Left ventricle myocardium superior (tissue), 1 donor: ENCODE data around the gene UBASH3A. TPM values are rescaled to one million over a fixed set of nuclear protein-coding genes. Genes with fewer than 3 reads are reported as not detected.

Source experiments
- ATAC-seq: fragments of 200-7000 bp; cut with Tn5 transposase; one replicate; pipeline ENCODE4 v1.9.1; 2020; ENCODE audit warnings: mild to moderate bottlenecking, moderate library complexity
- DNase-seq: peaks from one replicate; pipeline ENCODE4 v3.0.0-alpha.2; 2020
- intact Hi-C: fragments of 100-400 bp; cut with micrococcal nuclease; formaldehyde crosslinking; loops from one replicate; pipeline ENCODE4 v1.11.0; 2022
- total RNA-seq: library from RNA; stranded (reverse); fragmentation: NEBNext Ultra II Directional; extraction: Animal tissue kit (Norgen Biotek cat#: 25700); gene quantifications from one replicate; pipeline ENCODE4 v1.2.1, GENCODE V29; 2021
- donor health status: DM: no; HTN: yes; CAD: no; lungs with severe emphysema.

The UBASH3A gene
- total RNA-seq, 1 donor from 2014 or later = not detected

DNA sequence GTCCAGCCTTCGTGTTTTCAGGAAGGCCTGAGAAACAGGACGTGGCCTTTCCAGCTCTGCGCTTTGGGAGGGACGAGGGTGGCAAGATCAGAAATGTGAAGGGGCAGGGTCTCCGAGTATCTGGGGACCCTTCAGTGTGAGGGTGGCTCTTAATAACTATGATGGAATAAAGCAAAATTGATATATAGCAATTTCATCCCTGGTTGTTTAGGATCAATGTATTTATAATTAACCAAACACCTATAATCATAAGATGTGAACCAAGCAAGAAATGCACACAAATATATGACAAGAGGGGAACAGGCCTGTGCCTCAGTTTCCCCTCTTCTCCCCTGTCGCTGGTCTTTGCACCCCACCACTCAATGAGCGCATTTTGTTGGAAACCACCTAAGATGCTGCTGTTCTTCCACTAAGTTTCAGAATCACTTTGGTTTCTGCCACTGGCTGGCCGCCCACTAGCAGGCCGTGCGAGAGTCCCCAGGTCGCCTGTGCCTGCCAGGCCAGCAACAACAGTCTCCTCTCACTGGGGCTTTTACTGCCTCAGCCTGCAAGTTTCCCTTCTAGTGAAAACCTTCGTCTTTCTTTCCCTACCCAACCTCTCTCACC lies 36.6 kb downstream of the UBASH3A start:
- DNase-seq (no peak), ATAC-seq (no peak)
- intact Hi-C loops = no loop called here

DNA sequence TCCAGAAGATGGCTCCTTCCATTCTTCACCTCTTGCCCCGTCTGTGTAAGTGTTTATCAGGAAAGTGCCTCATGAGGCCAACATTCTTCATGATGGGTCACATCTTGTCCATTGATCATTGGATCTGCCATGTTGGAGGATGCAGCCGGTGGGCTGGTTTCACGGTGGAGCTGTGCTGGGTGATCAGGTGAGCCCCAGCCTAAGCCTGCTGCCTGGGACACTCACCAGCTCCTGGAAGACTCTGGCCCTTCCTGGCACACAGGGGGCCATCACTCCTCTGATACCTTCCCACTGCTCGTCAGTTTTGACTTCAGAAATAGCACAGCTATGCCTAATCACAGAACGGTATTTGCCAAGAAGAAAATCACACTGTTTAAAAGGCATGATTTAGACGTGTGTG lies 38.3 kb downstream of the UBASH3A start:
- no peak for ATAC-seq
- DNase-seq = no peak
- intact Hi-C loops = no loop called here

DNA sequence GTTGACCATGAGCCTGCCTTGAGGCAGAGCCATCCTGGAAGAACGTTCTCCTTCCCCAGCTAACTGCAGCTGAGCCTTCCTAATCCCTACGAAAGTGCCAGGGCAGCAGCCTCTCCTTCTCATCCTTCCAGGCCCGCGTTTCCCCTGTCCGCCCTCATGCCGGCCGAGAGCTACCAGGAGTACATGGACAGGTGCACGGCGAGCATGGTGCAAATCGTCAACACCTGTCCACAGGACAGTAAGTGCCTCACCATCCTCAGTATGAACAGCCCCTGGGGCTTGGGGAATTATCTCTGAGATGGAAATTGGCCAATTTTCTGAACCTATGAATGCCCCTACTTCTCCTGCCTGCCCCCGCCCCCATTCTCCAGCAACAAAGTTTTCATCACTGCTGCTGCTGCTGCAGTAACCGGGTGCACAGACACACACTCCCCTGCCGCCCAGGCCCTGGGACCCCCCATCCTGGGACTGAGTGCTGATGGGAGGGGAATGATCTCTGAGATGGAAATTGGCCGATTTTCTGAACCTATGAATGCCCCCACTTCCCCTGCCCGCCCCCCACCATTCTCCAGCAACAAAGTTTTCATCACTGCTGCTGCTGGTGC lies 39.6 kb downstream of the UBASH3A start:
- DNase-seq (no peak), ATAC-seq (no peak)
- intact Hi-C loops = no loop called here

DNA sequence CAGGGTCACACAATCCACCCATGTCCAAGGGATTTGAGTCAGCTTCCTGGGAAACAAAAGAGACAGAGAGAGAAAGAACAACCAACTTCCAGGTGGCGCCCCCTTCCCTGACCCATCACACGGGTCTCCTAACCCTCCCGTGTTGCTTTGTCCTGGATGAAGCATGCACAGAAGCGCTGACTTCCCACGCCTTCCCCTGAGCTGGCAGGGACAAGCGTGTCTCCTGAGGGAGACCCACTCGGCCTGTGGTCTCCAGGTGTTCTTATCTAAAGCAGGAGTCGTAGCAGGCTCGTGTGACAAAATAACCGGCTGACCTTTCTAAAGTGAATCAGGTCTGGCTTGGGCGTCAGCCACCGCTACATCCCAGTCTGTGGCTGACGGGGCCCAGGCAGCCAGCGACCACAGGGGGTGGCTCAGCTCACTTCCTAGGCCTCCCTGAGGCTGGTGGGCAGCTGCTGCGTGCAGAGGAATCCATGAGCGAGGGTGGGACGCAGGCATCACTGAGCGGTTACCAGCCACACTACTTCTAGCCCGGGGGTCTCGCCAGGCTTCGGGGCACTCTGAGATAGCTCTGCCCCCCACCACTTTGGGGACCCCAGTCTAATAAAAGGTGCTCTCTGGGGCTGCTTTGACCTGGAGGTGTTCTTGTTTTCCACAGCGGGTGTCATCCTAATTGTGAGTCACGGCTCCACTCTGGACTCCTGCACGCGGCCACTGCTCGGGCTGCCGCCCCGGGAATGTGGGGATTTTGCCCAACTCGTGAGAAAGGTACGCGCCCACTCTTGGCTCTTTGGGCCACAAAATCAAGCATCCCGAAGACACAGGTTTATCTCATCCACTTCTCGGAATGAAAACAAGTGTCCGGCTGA lies 40.4 kb downstream of the UBASH3A start:
- intact Hi-C loops = no loop called here

DNA sequence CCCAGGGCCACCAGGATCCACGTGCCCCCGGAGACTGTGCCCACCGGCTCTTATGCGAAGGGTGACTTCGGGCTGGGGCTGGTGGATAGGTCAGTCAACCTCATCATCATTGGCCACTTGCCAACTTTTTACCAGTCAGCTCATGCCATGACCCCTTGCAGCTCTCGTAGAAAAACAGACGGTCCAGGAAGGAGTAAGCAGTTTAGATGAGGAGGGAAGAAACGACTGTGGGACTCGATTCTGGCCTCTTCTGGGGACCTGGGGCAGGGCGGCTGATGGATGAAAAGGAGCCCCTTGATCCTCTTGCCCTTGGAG lies 41.0 kb downstream of the UBASH3A start:
- intact Hi-C loops = no loop called here
- ATAC-seq (no peak), DNase-seq (no peak)

More for the DNA sequence above, 40.4 kb downstream of the UBASH3A start:
- DNase-seq (no peak), ATAC-seq (no peak)

DNA sequence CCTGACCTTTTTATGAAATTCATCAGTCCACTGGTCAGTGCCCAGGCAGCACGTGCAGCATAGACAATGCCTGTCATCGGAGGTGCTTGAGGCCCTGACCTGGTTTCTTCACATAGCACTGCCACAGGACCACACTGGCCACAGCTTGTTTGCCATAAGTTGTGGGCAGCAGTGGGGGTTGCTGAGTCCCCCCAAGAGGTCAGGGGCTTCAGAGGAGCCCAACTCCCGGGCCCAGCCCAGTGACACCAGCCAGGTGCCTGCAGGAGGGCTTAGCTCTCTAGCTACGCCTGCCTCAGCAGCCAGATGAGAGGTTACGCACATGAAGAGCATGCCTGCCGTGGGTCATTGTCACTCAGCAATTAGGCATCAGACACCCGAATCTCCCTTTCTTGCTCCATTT lies 41.6 kb downstream of the UBASH3A start:
- intact Hi-C loops = no loop called here
- ATAC-seq = no peak

DNA sequence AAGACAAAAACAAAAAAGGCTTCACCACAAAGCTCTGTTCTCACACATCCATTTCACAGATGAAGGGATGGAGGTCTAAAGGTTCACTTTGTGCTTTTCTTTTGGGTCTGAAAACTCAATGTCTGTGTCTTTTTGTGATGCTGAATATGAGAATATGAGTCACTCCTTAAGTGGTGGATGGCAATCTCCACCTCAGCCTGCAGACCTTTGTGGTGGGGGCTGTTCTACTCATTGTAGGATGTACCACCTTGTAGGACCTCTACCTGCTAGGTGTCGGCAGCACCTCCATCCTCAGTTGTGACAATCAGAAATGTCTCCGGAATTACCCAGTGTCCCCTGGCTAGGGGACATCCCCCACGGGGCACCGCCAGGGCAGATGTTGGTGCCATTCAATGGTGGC lies 42.8 kb downstream of the UBASH3A start:
- intact Hi-C loops = no loop called here
- DNase-seq (no peak), ATAC-seq (no peak)

More for the DNA sequence above, 41.6 kb downstream of the UBASH3A start:
- DNase-seq = no peak

DNA sequence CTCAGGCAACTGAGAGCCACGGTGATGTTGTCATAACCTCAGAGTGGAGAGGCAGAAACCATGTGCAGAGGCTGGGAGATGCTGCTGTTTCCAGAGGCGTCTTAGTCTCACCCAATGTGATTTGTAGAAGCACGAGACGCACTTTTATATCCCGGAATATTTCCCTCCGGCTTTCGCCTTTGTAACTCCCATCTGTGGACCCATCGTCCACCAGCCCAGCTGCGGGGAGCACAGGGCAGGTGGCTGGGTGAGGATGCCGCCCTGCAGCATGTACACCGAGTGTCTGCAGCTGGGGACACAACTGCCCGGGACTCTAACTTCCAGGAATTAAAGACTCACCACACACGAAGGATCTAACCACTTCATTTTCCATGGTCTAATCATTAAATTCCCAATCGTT lies 43.5 kb downstream of the UBASH3A start:
- ATAC-seq (no peak), DNase-seq (no peak)
- intact Hi-C loops = no loop called here

DNA sequence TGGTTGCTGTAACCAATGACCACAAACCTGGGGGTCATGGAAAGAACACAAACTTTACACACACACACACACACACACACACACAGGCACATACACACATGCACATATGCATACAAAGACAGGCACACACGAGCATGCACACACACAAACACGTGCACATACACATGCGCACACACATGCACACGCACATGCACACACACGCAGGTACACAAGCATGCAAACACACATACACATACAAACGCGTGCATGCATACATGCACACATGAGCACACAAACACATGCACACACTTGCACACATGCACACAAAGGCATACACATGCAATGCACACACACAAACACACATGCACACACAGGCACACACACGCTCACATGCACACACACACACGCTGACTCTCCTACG lies 44.0 kb downstream of the UBASH3A start:
- intact Hi-C loops = no loop called here
- no peak for DNase-seq
- ATAC-seq = no peak

DNA sequence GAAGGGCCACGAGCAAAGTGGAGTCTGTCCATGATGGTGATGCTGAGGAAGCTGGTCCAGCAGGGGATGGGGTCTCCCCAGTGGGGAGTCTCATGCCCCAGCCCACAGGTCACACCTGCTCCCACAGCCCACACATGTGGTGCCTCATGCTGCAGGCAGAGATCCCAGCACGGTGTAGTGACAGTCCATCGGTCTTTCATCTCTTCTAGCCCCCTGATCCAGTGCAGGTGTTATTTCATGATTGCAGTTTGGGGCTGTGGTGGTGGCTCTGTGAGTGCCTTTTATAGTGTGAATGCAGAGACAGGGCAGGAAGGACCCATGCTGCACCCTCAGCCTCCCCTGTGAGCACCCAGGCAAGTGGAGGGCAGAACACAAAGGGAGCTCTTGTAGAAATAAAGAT lies 45.0 kb downstream of the UBASH3A start:
- intact Hi-C loops = no loop called here

DNA sequence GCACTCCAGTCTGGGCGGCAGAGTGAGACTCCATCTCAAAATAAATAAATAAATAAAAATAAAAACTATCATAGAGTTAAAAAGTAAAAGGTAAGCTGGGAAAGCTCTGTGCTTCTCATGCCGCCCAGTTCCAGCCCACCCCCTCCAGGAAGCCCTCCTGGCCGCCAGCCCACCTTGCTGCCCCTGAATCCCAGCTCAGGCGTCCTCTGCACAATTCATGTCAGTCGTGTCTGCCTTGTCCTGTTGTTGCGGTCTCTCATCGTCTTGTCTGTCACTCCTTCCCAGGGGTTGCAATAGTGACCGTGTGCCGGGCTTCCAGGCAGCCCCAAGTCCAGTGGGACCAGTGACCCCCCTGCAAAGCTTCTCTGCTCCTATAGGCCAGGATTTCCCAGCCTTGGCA lies 48.2 kb downstream of the UBASH3A start:
- intact Hi-C loops = no loop called here
- no peak for DNase-seq
- no peak for ATAC-seq

More for the DNA sequence above, 45.0 kb downstream of the UBASH3A start:
- no peak for ATAC-seq
- DNase-seq = no peak

DNA sequence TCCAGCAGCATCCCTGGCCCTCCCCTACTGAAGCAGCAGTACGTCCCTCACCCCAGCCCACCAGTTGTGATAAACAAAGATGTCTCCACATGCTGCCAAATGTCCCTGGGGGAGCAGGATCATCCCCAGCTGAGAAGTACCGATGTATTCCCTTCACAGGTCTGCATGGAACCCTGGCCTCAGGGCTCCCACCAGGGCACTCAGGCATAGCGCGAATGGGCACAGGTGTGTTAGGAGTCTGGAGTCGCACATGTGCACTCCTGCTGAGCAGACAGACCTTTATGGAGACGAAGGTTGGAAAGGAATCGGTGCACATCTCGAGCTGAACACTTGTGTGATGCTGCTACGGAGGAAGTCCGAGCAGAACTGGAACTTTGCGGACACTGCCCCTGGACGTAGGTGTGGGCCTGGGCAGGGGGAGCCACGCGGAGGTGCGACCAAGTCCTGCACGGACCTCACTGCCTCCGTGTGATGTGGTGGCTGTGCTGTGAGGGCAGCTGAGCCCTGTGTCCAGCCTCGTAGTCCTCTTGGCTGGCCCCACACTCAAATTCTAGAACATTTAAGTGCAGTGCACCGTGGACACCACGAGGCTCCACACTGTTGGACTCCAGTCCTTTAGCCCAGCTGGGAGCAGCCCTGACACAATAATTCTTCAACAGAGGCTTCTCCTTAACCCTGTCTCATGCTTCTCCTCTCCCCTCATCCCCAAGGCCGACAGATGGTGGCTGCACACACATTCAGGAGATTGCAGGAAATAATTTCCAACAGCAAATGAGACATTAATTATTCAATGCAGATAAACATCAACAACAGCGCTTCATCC lies 48.9 kb downstream of the UBASH3A start:
- DNase-seq (no peak), ATAC-seq (no peak)
- intact Hi-C loops = no loop called here

DNA sequence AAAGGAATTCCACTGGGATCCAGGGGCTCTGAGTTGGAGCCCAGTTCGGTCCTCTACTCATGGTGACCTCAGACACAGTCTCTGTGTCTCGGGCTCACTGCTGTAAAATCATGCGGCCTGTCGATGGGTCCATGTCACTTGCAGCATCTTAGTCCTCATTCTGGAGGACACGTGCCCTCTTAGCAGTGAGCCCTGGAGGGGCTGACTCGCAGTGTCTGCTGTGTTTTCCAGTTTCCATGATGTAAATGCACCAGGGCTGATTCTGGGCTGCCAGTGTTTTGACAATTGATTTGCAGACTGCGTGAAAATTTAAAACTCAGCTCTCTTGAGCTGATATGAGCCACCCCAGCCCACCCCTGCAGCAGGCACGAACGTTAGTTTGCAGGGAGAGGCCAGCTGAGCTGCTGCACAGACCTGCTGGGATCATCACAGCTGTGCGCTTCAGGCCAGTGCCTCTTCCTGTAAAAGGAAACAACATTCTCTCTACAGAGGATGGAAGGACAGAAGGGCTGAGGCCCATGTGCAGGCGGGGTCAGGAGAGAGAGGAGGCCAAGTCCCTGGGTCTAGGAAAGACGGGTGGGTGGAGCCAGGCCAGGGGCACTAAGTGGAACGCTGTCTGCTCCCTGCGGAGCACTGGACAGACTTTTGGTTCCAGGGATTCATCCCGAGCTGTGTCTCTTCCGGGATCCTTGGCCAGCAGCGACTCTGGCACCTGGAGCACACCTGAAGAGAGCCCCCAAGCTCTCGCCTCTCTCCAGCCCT lies 49.7 kb downstream of the UBASH3A start:
- DNase-seq = no peak
- ATAC-seq = no peak
- intact Hi-C loops = no loop called here

DNA sequence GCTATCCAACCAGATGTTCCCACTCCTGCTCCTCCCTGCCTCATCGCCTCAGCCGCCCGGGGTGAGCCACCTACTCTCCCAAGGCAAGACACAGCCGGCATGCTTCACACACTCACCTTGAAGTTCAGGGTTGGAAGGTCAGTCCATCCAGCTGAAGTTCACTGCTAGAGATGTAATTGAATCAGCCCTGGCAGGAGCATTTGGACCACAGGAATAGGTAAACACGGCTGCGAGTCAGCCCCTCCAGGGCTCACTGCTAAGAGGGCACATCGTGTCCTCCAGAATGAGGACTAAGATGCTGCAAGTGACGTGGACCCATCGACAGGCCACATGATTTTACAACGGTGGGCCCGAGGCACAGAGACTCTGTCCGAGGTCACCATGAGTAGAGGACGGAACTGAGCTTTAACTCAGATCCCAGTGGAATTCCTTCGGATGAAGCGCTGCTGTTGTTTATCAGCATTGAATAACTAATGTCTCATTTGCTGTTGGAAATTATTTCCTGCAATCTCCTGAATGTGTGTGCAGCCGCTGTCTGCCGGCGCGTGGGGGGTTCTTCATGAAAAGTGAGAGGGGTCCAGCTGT lies 50.4 kb downstream of the UBASH3A start:
- DNase-seq (no peak), ATAC-seq (no peak)
- intact Hi-C loops = no loop called here

DNA sequence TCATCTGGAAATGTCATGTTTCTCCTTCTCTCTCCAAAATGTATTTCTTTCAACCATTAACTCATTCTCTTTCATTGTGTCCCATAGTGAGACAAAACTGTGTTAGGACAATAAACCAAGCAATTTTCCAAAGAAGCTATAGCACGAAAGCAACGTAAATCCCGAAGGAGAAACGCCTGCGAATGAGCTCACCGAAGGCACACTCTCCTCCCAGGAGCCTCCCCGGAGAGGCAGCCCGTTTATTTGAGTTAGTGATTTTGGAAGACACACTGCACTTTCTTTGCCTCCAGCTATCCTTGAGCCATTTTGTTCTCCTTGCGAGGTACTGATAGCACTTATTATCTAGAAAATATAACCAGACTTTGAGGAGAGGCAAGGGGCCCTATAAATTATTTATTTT lies 51.1 kb downstream of the UBASH3A start:
- intact Hi-C loops = no loop called here
- no peak for DNase-seq
- ATAC-seq = no peak

DNA sequence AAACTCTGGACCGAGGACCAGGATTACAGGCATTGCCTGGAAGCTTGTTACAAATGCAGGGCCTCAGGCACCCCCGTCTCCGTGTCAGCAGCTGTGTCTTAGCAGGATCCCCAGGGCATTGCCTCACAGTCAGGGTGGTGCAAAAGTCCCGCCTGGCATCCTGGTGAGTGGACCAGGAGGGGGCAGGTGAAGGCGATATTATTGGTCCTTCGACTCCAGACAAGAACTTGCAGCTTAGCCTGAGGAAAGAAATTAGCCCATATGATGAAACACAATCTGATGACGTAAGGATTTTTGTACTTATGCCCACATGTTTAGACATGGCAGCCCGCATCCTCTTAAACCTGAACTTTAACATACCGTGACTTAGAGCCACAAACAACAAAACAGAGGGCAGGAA lies 51.5 kb downstream of the UBASH3A start:
- DNase-seq = no peak
- no peak for ATAC-seq
- intact Hi-C loops = no loop called here

DNA sequence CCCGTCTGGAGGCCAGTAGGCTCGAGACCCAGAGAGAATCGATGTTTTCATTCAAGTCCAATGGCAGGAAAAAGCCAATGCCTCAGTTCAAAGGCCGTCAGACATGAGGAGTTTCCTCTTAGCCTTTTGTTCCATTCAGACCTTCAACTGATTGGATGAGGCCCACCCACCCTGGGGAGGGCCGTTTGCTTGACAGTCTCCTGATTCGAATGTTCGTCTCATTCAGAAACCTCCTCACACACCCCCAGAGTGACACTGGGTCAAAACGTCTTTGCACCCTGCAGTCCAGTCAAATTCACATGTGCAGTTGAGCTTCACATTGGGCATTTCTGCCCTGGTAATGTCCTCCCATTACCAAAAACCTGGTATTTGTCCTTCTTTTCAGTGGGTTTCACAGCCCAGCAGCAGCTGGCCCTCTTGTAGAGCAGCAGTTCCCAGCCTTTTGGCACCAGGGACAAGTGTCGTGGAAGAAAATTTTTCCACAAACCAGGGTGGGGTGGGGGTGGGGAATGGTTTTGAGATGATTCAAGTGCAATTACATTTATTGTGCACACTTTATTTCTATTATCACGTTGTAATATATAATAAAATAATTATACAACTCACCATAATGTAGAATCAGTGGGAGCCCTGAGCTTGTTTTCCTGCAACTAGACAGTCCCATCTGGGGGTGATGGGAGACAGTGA lies 52.2 kb downstream of the UBASH3A start:
- intact Hi-C loops = no loop called here
- DNase-seq = no peak

DNA sequence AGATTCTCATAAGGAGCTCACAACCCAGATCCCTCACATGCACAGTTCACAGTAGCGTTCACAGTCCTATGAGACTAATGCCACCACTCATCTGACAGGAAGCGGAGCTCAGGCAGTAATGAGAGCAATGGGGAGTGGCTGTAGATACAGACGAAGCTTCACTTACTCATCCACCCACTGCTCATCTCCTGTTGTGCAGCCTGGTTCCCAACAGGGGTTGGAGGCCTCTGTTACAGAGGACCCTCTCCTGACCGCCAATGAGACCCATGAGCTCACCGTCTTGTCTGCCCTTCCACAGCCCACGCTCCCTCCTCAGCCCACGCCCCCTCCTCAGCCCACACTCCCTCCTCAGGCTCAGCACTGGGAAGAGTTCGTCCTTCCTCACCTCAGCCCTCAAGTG lies 52.8 kb downstream of the UBASH3A start:
- no peak for ATAC-seq
- intact Hi-C loops = no loop called here
- no peak for DNase-seq

More for the DNA sequence above, 52.2 kb downstream of the UBASH3A start:
- no peak for ATAC-seq
